GM19239 (cell line): ENCODE data around the gene SLC4A8.
A peak's percentile ranks its signal among the peaks of the same experiment; 100 is the strongest.
"Not testable (repeated sequence)": the region's sequence is repeated elsewhere in the genome, so short reads cannot be mapped to it uniquely, and the experiment has no call there.

Source experiments
- DNase-seq: peaks from one replicate; pipeline ENCODE4 v3.0.0; 2011; ENCODE audit warnings: low spot score; ENCODE audit not compliant: insufficient read length
- FAIRE-seq: peaks from 2 replicates; lab custom pipeline; 2011; peaks lifted over from hg19 to GRCh38; lab: Jason Lieb, UNC

Gene SLC4A8

DNA sequence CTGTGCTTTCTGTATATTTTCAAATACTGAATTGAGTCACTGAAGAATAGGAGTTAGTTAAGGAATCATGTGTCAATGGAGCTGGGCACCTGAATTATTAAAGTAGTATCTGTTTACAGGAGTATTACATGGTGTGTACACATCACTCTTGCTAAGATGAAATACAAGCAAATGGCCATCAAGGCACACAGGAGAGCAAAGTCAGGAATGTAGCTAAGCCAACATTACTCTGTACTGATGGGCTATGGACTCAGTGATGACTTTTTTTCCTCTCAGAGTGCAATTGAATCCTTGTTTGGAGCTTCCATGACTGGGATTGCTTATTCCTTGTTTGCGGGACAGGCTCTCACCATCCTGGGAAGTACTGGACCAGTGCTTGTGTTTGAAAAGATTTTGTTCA lies 45.5 kb downstream of the SLC4A8 start:
- no peak for DNase-seq
- FAIRE-seq = no peak

DNA sequence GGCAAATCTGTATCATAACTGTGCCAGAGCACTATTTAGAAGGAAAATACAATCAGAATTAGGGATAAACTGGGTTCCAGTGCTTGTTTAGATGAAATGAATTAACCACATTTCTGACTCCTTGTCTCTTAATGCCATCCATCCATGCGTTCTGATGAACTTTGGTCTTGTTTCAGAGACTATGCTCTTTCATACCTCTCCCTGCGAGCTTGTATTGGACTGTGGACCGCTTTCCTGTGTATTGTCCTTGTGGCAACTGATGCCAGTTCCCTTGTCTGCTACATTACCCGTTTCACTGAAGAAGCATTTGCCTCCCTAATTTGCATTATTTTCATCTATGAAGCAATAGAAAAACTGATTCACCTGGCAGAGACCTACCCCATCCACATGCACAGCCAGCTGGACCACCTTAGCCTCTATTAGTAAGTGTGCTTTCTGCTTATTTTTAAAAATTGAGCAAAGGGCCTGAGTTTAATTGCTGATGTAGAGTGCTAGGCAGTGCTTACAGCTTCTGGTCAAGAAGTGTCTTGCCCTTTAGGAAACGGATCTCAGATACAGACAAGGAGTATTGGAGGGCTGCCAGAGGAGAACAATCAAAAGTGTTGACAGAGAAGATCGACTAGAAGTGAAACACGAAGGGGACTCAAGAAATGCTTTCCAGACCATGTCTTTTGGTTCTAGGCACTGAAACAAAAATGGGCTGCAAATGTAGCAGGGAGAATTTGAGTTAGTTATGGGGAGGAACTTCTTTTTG lies 46.7 kb downstream of the SLC4A8 start:
- FAIRE-seq (no peak), DNase-seq (no peak)

DNA sequence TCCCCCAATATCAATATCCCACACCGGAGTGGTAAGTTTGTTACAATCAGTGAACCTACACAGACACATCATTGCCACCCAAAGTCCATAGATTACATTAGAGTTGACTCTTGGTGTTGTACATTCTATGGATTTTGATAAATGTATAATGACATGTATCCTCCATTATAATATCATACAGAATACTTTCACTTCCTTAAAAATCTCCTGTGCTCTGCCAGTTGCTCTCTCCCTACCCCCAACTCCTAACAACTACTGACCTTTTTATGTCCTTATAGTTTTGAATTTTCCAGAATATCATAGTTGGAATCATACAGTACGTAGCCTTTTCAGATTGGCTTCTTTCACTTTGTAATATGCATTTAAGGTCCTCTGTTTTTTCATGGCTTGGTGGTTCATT lies 48.4 kb downstream of the SLC4A8 start:
- DNase-seq (no peak), FAIRE-seq (no peak)

DNA sequence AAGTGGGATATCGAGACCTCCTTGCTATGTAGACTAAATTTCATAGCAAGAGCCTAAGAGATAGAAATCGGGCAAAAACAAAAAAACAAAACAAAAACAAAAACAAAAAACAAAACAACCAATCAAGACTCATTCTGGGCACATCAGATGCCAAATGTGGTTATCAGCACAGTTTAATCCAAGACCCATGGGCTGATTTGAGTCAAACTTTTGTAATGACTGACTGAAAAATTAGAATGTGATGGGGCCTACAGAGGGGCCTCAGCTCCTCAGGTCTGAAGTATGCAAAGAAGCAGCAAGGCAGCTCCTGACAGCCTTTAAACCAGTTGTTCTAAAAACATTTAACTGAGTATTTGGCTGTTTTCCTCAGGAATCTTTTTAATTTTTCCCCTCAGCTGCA lies 49.3 kb downstream of the SLC4A8 start:
- DNase-seq (no peak), FAIRE-seq (no peak)

DNA sequence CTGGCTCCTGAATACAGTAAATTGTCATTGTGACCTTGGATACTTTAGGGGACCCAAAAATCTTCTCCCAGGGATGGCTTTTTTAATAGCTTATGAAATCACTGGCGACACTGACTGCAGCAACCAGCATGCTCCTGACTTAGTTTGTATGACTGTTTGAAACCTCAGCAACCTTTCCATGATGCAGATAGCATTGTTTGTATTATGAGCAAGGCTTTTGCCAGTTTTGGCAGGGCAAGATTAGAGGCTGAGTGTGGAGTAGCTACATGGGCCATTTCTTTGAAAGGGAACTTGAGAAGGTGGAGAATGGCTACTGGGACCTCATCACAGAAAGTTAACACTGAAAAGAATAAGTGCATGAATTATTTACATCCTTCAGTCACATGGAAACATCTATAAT lies 50.9 kb downstream of the SLC4A8 start:
- FAIRE-seq (no peak), DNase-seq (no peak)

DNA sequence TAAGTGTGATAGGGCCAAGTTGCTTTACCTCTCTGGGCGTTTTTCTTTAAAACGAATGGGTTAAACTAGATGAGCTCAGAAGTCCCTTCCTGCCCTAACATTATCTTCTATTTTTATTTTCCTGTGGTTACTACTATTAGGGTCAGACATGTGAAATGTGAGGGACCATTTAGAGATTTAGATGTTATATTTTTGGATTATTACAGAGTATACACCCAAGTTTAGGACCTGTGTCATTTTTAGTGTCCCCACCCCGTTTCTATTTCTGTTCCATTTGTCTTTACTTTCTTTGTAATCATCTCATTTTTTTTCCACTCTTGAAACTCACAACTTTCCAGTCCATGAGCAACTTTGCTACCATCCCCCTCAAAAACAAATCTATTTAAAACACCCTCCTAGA lies 56.3 kb downstream of the SLC4A8 start:
- no peak for FAIRE-seq

DNA sequence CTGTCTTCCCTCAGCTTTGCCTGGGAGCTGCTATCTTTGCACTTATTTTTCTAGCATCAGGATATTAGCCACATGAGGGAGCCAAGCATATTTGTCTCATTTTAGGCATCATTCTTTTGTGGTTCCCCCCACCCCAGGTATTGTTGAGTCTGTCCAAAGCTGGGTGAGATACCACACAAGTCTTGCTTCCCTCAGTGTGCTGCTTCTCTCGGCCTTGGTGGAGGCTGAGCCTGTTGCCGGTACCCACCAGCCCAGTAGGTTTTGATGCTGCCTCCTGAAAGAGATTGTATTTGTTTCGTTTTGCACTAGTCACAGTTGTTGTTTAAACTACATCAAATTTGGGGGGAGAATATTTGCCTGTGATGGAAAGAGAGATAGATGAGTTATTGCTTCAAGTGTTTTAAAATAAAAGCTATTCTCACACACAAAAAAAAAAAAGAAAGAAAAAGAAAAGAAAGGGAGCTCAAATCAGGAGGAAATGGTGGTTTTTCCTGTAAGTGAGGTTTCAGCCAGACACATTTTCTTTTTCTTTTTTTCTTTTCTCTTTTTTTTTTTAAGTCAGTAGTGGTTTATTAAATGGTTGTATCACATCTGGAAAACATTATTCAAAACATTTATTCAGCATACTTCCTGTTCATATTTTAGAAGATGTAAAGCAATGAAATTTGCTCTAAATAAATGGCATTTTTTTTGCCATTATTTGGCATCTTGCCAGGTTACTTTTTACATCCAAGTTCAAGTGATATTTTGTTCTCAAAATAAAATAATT lies 58.5 kb downstream of the SLC4A8 start:
- DNase-seq = no peak

More for the DNA sequence above, 56.3 kb downstream of the SLC4A8 start:
- DNase-seq = no peak

DNA sequence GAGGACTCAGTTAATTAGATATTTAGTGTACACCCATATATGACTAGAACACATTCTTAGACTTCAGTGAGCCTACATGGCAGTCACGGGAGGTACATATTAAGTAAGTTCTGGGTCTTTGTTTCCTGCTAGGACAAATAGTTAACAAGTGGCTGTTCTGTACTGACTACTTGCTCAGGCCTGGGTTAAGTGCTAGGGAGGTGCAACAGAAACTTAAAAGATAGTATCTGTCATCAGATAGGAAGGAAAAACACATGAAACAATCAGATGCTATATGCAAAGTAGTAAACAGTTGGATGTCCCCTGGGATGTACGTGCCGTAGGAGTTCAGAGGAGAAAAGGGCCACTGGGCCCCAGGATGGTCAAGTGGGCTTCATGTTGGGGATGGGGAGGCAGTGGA lies 59.5 kb downstream of the SLC4A8 start:
- DNase-seq = no peak
- no peak for FAIRE-seq

More for the DNA sequence above, 58.5 kb downstream of the SLC4A8 start:
- peak; percentile 62 for FAIRE-seq

DNA sequence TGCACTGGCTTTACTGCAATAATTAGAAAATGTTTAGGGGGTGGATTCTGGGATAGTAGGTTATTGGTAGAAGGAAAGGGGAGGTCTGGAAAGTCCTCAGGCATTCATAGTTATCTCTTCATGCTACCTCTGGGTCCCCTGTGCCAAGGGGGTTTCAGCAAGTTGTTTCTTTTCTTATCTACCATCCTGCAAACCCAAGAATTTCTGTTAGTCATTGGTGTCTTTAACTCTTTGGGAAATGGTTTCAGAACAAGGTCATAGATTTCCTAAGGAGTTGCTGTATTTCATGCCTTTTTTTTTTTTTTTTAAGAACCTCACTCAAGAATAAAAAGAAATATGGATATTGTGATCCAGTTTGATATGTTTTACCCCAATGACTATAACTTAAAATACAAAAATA lies 63.6 kb downstream of the SLC4A8 start:
- FAIRE-seq = no peak
- DNase-seq = no peak

DNA sequence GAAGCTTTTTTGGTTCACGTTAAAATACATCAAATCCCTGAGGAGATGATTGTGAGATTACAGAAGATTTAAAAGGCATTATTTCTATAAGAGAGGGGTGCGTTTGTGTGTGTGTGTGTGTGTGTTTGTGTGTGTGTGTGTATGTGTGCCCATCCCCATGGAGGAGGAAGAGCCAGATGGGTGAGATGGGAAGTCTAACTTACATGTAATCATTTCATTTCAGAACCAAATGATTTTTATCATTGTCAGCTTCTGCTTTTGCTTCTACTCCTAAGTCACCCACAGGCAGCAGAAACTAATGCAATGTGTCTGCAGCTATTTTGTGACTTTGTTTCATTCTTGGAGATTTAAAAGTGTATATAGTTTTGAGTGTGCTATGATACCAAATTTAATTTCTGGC lies 68.7 kb downstream of the SLC4A8 start:
- no peak for FAIRE-seq
- no peak for DNase-seq

DNA sequence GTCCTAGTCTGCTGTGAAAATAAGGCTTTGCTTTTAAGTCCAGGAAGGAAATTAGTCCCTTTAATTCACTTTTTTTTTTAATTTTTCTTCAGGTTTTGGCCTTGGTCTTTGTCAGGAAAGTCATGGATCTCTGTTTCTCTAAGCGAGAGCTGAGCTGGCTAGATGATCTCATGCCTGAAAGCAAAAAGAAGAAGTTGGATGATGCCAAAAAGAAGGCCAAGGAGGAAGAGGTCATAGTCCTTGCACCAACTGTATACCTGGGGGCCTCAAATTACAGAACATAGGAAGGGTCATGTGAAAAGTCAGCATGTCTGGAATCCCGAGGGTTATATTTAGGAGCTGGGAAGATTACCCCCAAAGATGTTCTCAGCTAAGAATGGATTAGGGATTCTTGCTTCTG lies 72.3 kb downstream of the SLC4A8 start:
- DNase-seq = no peak
- FAIRE-seq = no peak

DNA sequence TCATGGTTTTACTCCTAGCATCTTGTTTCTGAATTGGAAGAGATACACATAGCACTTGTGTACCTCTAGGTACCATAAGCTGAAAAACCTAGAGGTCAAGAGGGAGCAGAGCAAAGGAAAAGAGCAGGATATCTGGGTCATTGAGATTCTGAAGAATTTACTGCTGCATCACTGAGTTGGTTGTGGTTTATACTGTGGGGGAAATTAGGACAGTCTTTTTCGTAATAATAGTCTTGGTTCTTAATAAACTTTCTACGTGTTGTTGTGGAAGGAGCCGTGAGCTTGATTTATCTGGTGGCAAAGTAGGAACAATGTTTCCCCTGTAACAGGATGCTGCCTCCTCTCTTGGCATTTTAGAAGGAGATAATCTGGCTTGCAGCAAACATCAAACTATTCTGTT lies 80.2 kb downstream of the SLC4A8 start:
- no peak for FAIRE-seq

DNA sequence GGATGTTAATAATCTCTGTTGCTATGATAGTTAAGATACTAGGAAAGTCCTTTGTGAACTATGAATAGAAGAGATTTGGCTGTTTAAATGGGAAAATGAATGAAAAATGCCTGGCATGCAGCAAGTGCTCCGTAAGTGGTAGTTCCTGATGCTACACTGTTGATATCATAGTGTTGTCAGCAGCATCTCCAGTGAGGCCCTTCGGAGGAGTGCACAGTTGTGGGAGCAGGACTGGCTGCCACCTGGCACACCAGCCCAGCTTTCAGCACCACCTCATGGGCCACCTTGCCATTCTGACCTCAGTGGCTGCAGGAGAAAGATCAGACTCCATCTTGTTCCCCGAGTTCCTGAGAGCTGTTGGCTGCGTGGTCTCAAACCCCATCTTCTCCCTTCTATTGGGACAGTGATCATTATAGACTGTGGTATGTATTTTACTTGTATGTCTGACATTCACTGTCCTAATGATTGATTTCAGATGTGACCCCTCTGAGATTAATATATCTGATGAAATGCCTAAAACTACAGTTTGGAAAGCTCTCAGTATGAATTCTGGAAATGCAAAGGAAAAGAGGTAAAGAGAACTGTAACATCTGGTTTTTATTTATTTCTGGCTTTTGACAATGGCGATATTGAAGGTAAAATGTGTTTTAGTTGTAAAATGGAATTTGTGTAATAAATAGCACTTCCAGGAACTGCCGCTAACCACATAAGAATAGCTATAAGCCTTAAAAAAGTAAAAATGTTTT lies 80.9 kb downstream of the SLC4A8 start:
- FAIRE-seq (no peak), DNase-seq (no peak)

More for the DNA sequence above, 80.2 kb downstream of the SLC4A8 start:
- DNase-seq = no peak

DNA sequence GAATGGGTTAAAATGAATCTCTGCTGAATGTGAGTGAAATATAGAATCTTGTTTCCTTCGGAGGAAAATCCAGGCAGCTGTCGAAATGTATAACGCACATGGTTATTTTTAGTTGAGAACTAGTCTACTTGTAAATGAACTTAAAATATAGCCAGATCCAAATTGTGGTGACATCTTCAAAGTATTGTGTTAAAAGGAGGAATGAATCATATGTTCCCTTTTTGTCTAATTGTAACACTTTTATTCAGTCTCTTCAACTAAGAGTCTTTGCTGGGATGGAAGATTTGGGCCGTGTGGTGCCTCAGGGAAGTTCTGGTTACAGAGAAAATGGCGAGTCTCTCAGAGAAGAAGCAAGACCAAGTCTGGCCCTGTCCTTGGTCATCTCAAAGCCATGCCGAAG lies 82.5 kb downstream of the SLC4A8 start:
- DNase-seq (no peak), FAIRE-seq (no peak)

DNA sequence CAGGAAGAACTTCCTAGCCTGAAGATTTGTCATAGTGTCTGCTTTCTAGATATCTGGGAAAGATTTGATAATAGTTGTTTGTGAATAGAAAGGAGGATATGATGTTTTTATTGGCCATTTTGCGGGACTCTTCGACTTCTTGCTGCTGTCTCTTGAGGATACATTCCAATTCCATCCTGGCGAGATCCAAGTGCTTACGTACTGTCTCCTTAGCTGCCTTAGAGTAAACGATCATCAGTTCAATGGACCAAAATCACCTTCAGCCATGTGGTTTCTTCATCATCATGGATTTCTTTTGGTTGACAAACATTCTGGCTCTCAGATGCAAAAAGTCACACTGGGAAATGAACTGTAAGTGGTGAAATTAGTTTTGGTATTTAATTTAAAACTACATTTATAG lies 83.7 kb downstream of the SLC4A8 start:
- DNase-seq (no peak), FAIRE-seq (no peak)

DNA sequence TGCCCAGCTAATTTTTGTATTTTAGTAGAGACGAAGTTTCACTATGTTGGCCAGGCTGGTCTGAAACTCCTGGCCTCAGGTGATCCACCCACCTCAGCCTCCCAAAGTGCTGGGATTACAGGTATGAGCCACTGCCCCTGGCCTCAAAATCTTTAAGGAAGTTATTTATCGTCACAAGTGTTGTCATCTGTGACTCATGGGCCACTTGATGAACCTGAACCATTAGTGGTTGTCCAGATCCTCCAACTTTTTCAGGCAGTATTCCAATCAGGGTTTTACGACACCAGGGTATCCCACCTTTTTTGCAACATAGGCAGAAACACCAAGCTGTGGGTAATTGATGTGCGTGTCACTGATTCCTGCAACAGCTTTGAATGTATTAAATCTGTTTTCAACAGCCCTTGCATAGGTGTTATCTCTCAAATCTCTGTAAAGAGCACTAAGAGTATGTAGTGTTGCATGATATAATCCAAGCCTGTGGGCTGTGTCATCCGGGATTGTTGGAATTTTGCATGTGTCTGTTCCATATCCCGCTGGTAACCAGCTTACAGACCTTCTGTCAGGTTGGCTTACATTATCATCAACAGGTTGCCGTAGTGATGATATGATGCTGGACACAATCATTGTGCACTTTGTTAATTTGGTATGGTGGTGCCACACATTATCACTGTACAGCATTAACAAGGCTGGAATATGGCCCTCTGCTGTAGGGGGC lies 87.1 kb downstream of the SLC4A8 start:
- no peak for FAIRE-seq
- DNase-seq = no peak

DNA sequence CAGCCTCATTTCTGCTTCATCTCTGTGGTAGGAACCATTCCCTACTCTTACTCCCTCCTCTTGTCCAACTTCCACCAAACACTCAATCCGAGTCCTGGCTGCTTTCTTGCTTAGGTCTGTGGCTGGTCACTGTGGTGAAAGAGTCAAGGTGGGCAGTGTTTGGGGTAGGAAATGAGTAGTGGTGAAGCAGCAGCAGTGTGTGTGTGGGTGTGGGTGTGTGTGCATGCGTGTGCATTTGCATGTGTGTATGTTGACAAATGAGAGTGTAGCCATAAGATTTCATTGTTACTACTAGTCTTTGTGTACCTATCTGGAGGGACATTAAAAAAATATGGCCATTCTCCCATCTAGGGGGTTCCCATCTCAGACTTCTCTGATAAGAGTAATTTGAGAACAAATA lies 87.8 kb downstream of the SLC4A8 start:
- FAIRE-seq = no peak
- no peak for DNase-seq

DNA sequence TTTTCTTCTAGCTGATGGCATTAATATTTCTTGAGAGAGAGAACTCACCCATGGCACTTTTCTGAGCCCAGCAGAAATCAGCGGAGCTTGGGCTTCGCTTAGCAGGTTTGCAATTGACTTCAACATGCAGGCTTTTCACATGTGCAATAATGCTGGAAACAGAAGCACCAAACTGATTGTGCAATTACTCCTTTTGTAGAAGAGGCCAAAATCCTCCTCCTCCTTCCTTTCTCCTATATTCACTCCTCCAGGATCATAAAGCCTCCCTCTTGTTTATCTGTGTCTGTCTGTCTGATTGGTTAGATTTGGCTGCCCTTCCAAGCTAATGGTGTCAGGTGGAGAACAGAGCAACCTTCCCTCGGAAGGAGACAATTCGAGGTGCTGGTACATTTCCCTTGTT lies 90.4 kb downstream of the SLC4A8 start:
- not testable (repeated sequence) for FAIRE-seq, DNase-seq

DNA sequence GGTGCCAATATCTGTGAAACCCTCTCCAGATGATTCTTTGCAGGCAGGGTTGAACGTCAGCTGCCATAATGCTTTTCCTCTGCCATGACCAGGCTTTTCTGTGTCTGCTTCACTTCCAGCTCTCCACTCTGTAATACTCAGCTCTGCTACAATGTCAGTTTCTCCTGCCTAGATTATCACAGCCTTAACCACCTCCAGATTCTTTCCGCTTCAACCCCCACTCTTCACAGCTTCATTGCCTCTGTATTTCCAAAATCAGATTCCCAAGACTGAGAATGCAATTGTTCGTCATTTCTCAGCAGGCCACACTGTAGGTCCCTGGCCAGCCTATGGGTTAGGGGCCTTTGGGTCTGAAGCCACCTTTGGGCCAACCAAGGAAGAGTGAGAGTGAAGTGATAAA lies 92.7 kb downstream of the SLC4A8 start:
- FAIRE-seq (no peak), DNase-seq (no peak)

DNA sequence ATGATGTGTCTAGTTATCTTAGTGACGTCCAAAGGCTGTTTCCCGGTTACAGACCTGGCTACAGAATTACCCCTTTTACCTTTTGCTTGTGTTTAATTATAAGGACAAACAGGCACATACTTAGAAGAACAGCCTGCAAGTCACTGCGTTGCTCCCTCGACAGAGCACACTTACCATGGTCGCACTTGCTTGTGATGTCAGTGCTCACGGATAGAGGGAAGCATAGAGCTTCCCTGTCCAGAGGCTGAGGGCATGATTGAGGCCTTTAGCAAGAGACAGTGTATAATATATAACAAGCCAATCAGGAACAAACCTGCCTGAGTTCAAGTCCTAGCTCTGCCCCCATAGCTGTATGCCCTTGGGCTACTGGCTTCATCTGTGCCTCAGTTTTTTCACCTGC lies 93.2 kb downstream of the SLC4A8 start:
- DNase-seq (no peak), FAIRE-seq (no peak)
